ENCODE measurements around the gene FADS6.
"Not testable (repeated sequence)": the region's sequence is repeated elsewhere in the genome, so short reads cannot be mapped to it uniquely, and the experiment has no call there.

Gene FADS6

GRCh38 chr17:74888469-74888868 lies 5.0 kb downstream of the FADS6 start:
- DNase-seq (ENCODE audit: low read depth in 2 of 2): no peak

- DNase-seq (ENCODE audit: low read depth in 2 of 2): no peak
These were observed 10.1 kb downstream of the FADS6 start for GRCh38 chr17:74883241-74883745.

GRCh38 chr17:74882517-74883240 lies 10.8 kb downstream of the FADS6 start:
- DNase-seq (ENCODE audit: low read depth in 2 of 2): no peak

- no peak for DNase-seq (ENCODE audit: low read depth in 2 of 2)
These were observed 12.4 kb downstream of the FADS6 start for GRCh38 chr17:74881073-74881472.

GRCh38 chr17:74879308-74879707 lies 14.1 kb downstream of the FADS6 start:
- no peak for DNase-seq (ENCODE audit: low read depth in 2 of 2)

GRCh38 chr17:74878658-74879057 lies 14.8 kb downstream of the FADS6 start:
- no peak for DNase-seq (ENCODE audit: low read depth in 2 of 2)

- no peak for DNase-seq (ENCODE audit: low read depth in 2 of 2)
These were observed 15.6 kb downstream of the FADS6 start for GRCh38 chr17:74877592-74878548.

GRCh38 chr17:74875977-74876593 lies 17.3 kb downstream of the FADS6 start:
- no peak for DNase-seq (ENCODE audit: low read depth in 2 of 2)

- no peak for DNase-seq (ENCODE audit: low read depth in 2 of 2)
These were observed 18.1 kb downstream of the FADS6 start for GRCh38 chr17:74875155-74875976.

- no peak for DNase-seq (ENCODE audit: low read depth in 2 of 2)
These were observed 18.8 kb downstream of the FADS6 start for GRCh38 chr17:74874615-74875037.

GRCh38 chr17:74873874-74874614 lies 19.4 kb downstream of the FADS6 start:
- no peak for DNase-seq (ENCODE audit: low read depth in 2 of 2)

GRCh38 chr17:74873037-74873873 lies 20.2 kb downstream of the FADS6 start:
- DNase-seq (ENCODE audit: low read depth in 2 of 2): peak; percentile 100

- DNase-seq (ENCODE audit: low read depth in 2 of 2): no peak
These were observed 21.0 kb downstream of the FADS6 start, which contains the start of gene FDXR for GRCh38 chr17:74872313-74873036. TSS of gene FDXR (minus strand) at chr17:74872994. CDS start at chr17:74872944, 50 bp downstream.

GRCh38 chr17:74871356-74872076 lies 21.9 kb downstream of the FADS6 start:
- no peak for DNase-seq (ENCODE audit: low read depth in 2 of 2)

- peak; percentile 40 to 42 for DNase-seq (ENCODE audit: low read depth in 2 of 2)
These were observed 22.9 kb downstream of the FADS6 start for GRCh38 chr17:74870512-74870911.

- DNase-seq (ENCODE audit: low read depth in 2 of 2): not testable (repeated sequence)
These were observed 23.4 kb downstream of the FADS6 start for GRCh38 chr17:74870028-74870427.

GRCh38 chr17:74868908-74869255 lies 24.6 kb downstream of the FADS6 start:
- no peak for DNase-seq (ENCODE audit: low read depth in 2 of 2)

GRCh38 chr17:74868251-74868907 lies 25.1 kb downstream of the FADS6 start:
- no peak for DNase-seq (ENCODE audit: low read depth in 2 of 2)

All from fibroblast of skin of left biceps (primary cell).